Endothelial cell of umbilical vein (primary cell): ENCODE measurements around the gene ETNK1. TPM values are rescaled to one million over a fixed set of nuclear protein-coding genes. Genes with fewer than 3 reads are reported as not detected.

Experiments
- BruUV-seq: library from RNA; stranded (reverse); fragments of 400-500 nt; replicated peaks from 2 replicates; lab custom pipeline; 2021; lab: Mats Ljungman, UMichigan
- CTCF ChIA-PET: fragments of 300-600, 350-600 bp; sonication (Branson Sonifier 250); formaldehyde crosslinking; loops from one replicate; lab custom pipeline; 2021; ENCODE audit warnings: antibody characterized with exemption, inconsistent platforms; lab: Charles Lee
- POLR2A ChIA-PET: fragments of 300-600, 350-600 bp; sonication (Branson Sonifier 250); formaldehyde crosslinking; loops from one replicate; lab custom pipeline; 2021; ENCODE audit warnings: antibody characterized with exemption, inconsistent platforms; lab: Charles Lee
- DNase-seq: peaks from one replicate; pipeline ENCODE4 v3.0.0-alpha.2; 2011; ENCODE audit warnings: low read depth, low spot score
- FAIRE-seq: peaks from 2 replicates; lab custom pipeline; 2011; peaks lifted over from hg19 to GRCh38; lab: Jason Lieb, UNC
- H2AFZ ChIP-seq: 2 replicates; pipeline ENCODE4 v1.6.0; 2012; ENCODE audit warnings: low read depth, low read length, control low read depth, inconsistent platforms
- H3K27ac ChIP-seq: 2 replicates; pipeline ENCODE4 v1.5.1; 2011; ENCODE audit warnings: low read depth, mild to moderate bottlenecking, control low read depth, low read length, moderate library complexity; ENCODE audit not compliant: insufficient read depth
- H3K27me3 ChIP-seq, 2 experiments: 2 replicates each; pipeline versions ENCODE4 v1.6.0 to v1.6.1; 2011; ENCODE audit warnings: low read length in 2 of 2, mixed read lengths in 1 of 2; ENCODE audit not compliant: control insufficient read depth in 2 of 2, insufficient read depth in 2 of 2
- H3K36me3 ChIP-seq, 2 experiments: 2 replicates in 1 of 2; 3 replicates in 1 of 2; pipeline ENCODE4 v1.5.1; 2011; ENCODE audit warnings: low read length in 2 of 2, mild to moderate bottlenecking in 1 of 2, moderate library complexity in 1 of 2; ENCODE audit not compliant: control insufficient read depth in 2 of 2, insufficient read depth in 2 of 2; ENCODE audit errors: extremely low read depth in 1 of 2
- H3K4me1 ChIP-seq: 3 replicates; pipeline ENCODE4 v1.5.1; 2011; ENCODE audit warnings: mild to moderate bottlenecking, low read length; ENCODE audit not compliant: control insufficient read depth, insufficient read depth; ENCODE audit errors: extremely low read depth
- H3K4me2 ChIP-seq: 2 replicates; pipeline ENCODE4 v1.6.1; 2011; ENCODE audit warnings: low read length, control low read depth, mixed read lengths; ENCODE audit not compliant: insufficient read depth
- H3K4me3 ChIP-seq, 3 experiments: fragments of 200-600 bp in 1 of 3; sonication (generic), shearing (Covaris generic) in 1 of 3; replicated peaks in 1 of 3; 2 replicates each; pipeline ENCODE4 v1.5.1; 2011 to 2016; ENCODE audit warnings: control low read depth in 3 of 3, low read length in 3 of 3, mild to moderate bottlenecking in 2 of 3, inconsistent platforms in 1 of 3, low read depth in 1 of 3, moderate library complexity in 1 of 3; ENCODE audit not compliant: insufficient read depth in 1 of 3
- H3K79me2 ChIP-seq: 2 replicates; pipeline ENCODE4 v1.6.0; 2012; ENCODE audit warnings: low read length, inconsistent platforms; ENCODE audit not compliant: control insufficient read depth, insufficient read depth
- H3K9ac ChIP-seq: replicated peaks from 2 replicates; pipeline ENCODE3; 2011; ENCODE audit warnings: low read length, control low read depth; ENCODE audit not compliant: insufficient read depth; ENCODE audit errors: extremely low read depth
- H3K9me1 ChIP-seq: replicated peaks from 3 replicates; pipeline ENCODE4 v1.6.0; 2011; ENCODE audit warnings: mild to moderate bottlenecking, low read length; ENCODE audit not compliant: control insufficient read depth, insufficient read depth; ENCODE audit errors: extremely low read depth
- H3K9me3 ChIP-seq: replicated peaks from 2 replicates; pipeline ENCODE4 v1.5.1; 2012; ENCODE audit warnings: low read length, inconsistent platforms; ENCODE audit not compliant: control insufficient read depth, insufficient read depth
- H4K20me1 ChIP-seq: replicated peaks from 2 replicates; pipeline ENCODE3; 2011; ENCODE audit warnings: mild to moderate bottlenecking, low read length; ENCODE audit not compliant: control insufficient read depth, insufficient read depth; ENCODE audit errors: extremely low read depth
- CTCF ChIP-seq, 2 donors: IDR thresholded peaks; 1 replicate in 1 of 2; 2 replicates in 1 of 2; pipeline ENCODE4 v1.5.1; 2011; ENCODE audit warnings: low read length in 2 of 2, mild to moderate bottlenecking in 2 of 2, moderate library complexity in 2 of 2, control low read depth in 1 of 2, inconsistent platforms in 1 of 2, low read depth in 1 of 2; ENCODE audit not compliant: insufficient read depth in 1 of 2; ENCODE audit errors: extremely low read depth in 1 of 2
- EZH2 ChIP-seq: IDR thresholded peaks from 2 replicates; pipeline ENCODE4 v1.6.1; 2012; ENCODE audit warnings: borderline replicate concordance, low read depth, mild to moderate bottlenecking, moderate library complexity, low read length, inconsistent platforms; ENCODE audit not compliant: severe bottlenecking
- FOS ChIP-seq: IDR thresholded peaks from 2 replicates; pipeline ENCODE4 v1.6.1; 2011; ENCODE audit warnings: mild to moderate bottlenecking, low read length, moderate library complexity, borderline replicate concordance; ENCODE audit not compliant: insufficient read depth
- GATA2 ChIP-seq: IDR thresholded peaks from 2 replicates; pipeline ENCODE4 v1.7.0; 2011; ENCODE audit warnings: low read depth, mild to moderate bottlenecking, moderate library complexity, mixed read lengths, low read length; ENCODE audit not compliant: insufficient read length, insufficient read depth
- JUN ChIP-seq: IDR thresholded peaks from 2 replicates; pipeline ENCODE4 v1.6.1; 2011; ENCODE audit warnings: borderline replicate concordance, low read depth; ENCODE audit not compliant: insufficient read length, insufficient read depth
- MAX ChIP-seq: IDR thresholded peaks from 2 replicates; pipeline ENCODE4 v1.6.1; 2011; ENCODE audit not compliant: insufficient read depth, insufficient read length
- MYC ChIP-seq: IDR thresholded peaks from one replicate; pipeline ENCODE4 v1.6.1; 2011; ENCODE audit warnings: mild to moderate bottlenecking, low read depth, low read length
- POLR2A ChIP-seq: IDR thresholded peaks from 2 replicates; pipeline ENCODE4 v1.6.1; 2012; ENCODE audit warnings: low read depth, mild to moderate bottlenecking, control low read depth, low read length
- POLR2AphosphoS5 ChIP-seq: IDR thresholded peaks from 2 replicates; pipeline ENCODE4 v1.6.1; 2012; ENCODE audit warnings: low read depth, mild to moderate bottlenecking, control low read depth, low read length, moderate library complexity; ENCODE audit not compliant: insufficient read depth
- dilution Hi-C: fragments of 300-500 bp; cut with MboI; formaldehyde crosslinking; loops from one replicate; pipeline ENCODE4 v1.15.0; 2019; ENCODE audit warnings: low sequenced_read_pairs; ENCODE audit not compliant: extremely low pct_ligation_motif_present
- intact Hi-C: fragments of 100-400 bp; cut with micrococcal nuclease; formaldehyde crosslinking; loops from one replicate; pipeline ENCODE4 v1.10.0; 2022
- polyA plus RNA-seq, 4 experiments: library from polyadenylated mRNA; depleted of rRNA in 3 of 4; stranded (reverse) in 3 of 4; unstranded in 1 of 4; fragments of >200 nt; gene quantifications; 2 replicates each; pipeline versions ENCODE4 v1.2.1 to v1.2.3, GENCODE V29; 2011 to 2012; ENCODE audit warnings: missing spikeins in 1 of 4
- total RNA-seq: library from RNA; stranded (reverse); gene quantifications from 2 replicates; pipeline ENCODE4 v1.2.3, GENCODE V29; 2021

The ETNK1 gene
- total and polyA plus RNA-seq, 2 donors (not counting 3 experiments of a cell fraction or from before 2014, with no cell fraction given): 11.4 to 68.4 TPM

- Histone ChIP-seq H3K4me3 (no peak overlapping the region), H4K20me1 (no peaks in the 10 kb centered on the region), H3K4me2 (no peak overlapping the region), H3K9ac (no peak overlapping the region), H3K36me3 (peaks cover 0 to 12% of the 10 kb centered on the region in 2 experiments), H3K27ac (no peak overlapping the region), H2AFZ (no peak overlapping the region), H3K9me3 (no peaks in the 10 kb centered on the region), H3K27me3 (no peaks in the 10 kb centered on the region), H3K9me1 (no peaks in the 10 kb centered on the region), H3K4me1 (no peaks in the 10 kb centered on the region), H3K79me2 (no peaks in the 10 kb centered on the region)
- BruUV-seq: no TSS peak
- intact Hi-C loops: no loop called here
- ChIA-PET CTCF (interaction anchor here (0.6 to 5.9 kb wide), 19 partner anchors 8 to 973 kb away, joined by 3 to 72 read pairs (median 4); no protein-coding TSS in a partner anchor), POLR2A (interaction anchor here (0.5 kb wide), 1 partner anchor 59 kb away, joined by 3 read pairs; no protein-coding TSS in a partner anchor)
- dilution Hi-C loops: no loop called here
- FAIRE-seq (no peak), DNase-seq (peak; percentile 29)
- TF ChIP-seq JUN: no peak
- TF ChIP-seq POLR2AphosphoS5: no peak
- no peak for TF ChIP-seq EZH2
- TF ChIP-seq GATA2: no peak
- no peak for TF ChIP-seq MYC
- TF ChIP-seq MAX: no peak
- TF ChIP-seq FOS: no peak
- no peak for TF ChIP-seq POLR2A
- no peak for TF ChIP-seq CTCF (IDR thresholded peaks at IDR 0.05; ENCODE audit: extremely low read depth in 1 of 2, insufficient read depth in 1 of 2, low read depth in 1 of 2, low read length in 2 of 2)
Observed at GRCh38 chr12:22670762-22671161, 45.8 kb downstream of the ETNK1 start.
